Smooth muscle cell (in vitro differentiated cells): ENCODE measurements around the gene EXD2. TPM values are rescaled to one million over a fixed set of nuclear protein-coding genes. Genes with fewer than 3 reads are reported as not detected.
A peak's percentile ranks its signal among the peaks of the same experiment; 100 is the strongest.

ENCODE experiments used
- DNase-seq: peaks from one replicate; lab custom pipeline; 2025; ENCODE audit not compliant: unreplicated experiment; lab: John Stamatoyannopoulos, UW
- H2AFZ ChIP-seq: fragments of 200-600 bp; sonication (generic); 2 replicates; pipeline ENCODE4 v1.6.0; 2016; ENCODE audit warnings: antibody characterized with exemption, low read depth, mild to moderate bottlenecking
- H3F3A ChIP-seq: fragments of 200-600 bp; sonication (generic); 2 replicates; pipeline ENCODE4 v1.6.0; 2017; ENCODE audit warnings: antibody characterized with exemption, low read depth
- H3K27ac ChIP-seq: fragments of 200-600 bp; sonication (generic); 2 replicates; pipeline ENCODE4 v1.5.1; 2016; ENCODE audit warnings: low read depth, mild to moderate bottlenecking
- H3K27me3 ChIP-seq: fragments of 200-600 bp; sonication (generic); 2 replicates; pipeline ENCODE4 v1.6.1; 2016; ENCODE audit warnings: low read depth, mild to moderate bottlenecking
- H3K36me3 ChIP-seq: fragments of 200-600 bp; sonication (generic); 2 replicates; pipeline ENCODE4 v1.5.1; 2016; ENCODE audit warnings: low read depth
- H3K4me1 ChIP-seq: fragments of 200-600 bp; sonication (generic); 2 replicates; pipeline ENCODE4 v1.5.1; 2016; ENCODE audit warnings: low read depth
- H3K4me2 ChIP-seq: fragments of 200-600 bp; sonication (generic); 2 replicates; pipeline ENCODE4 v1.6.0; 2016; ENCODE audit warnings: mild to moderate bottlenecking
- H3K4me3 ChIP-seq: fragments of 200-600 bp; sonication (generic); 2 replicates; pipeline ENCODE4 v1.5.1; 2016; ENCODE audit warnings: mild to moderate bottlenecking
- H3K79me2 ChIP-seq: fragments of 200-600 bp; sonication (generic); 2 replicates; pipeline ENCODE4 v1.6.0; 2016; ENCODE audit warnings: low read depth, mild to moderate bottlenecking
- H3K9ac ChIP-seq: fragments of 200-600 bp; sonication (generic); 2 replicates; pipeline ENCODE4 v1.6.0; 2016; ENCODE audit warnings: low read depth
- H3K9me3 ChIP-seq: fragments of 200-600 bp; sonication (generic); replicated peaks from 2 replicates; pipeline ENCODE4 v1.5.1; 2016; ENCODE audit warnings: low read depth
- H4K20me1 ChIP-seq: fragments of 200-600 bp; sonication (generic); 2 replicates; pipeline ENCODE4 v1.6.0; 2016; ENCODE audit warnings: low read depth
- WGBS: methylation state at CpG from one replicate; pipeline ENCODE4 v1.1.7; 2016; ENCODE audit warnings: low lambda C conversion rate; 5-methylcytosine and 5-hydroxymethylcytosine counted together
- polyA plus RNA-seq: library from polyadenylated mRNA; unstranded; fragments of >200 nt; fragmentation: Nextera tagmentation; extraction: Ambion mirVana; gene quantifications from 2 replicates; pipeline ENCODE4 v1.2.1, GENCODE V29; 2016
- total RNA-seq: library from RNA; depleted of rRNA; stranded (reverse); fragments of >200 nt; gene quantifications from 2 replicates; pipeline ENCODE4 v1.2.3, GENCODE V29; 2014
- TF ChIP-seq, protein P1 (sequence below): fragments of 200-600 bp; sonication (generic); IDR thresholded peaks from 2 replicates; pipeline ENCODE4 v1.5.1; 2017; ENCODE audit warnings: borderline replicate concordance, mild to moderate bottlenecking, antibody characterized with exemption; ENCODE audit not compliant: insufficient read depth, poor library complexity, severe bottlenecking

Gene EXD2
- total and polyA plus RNA-seq, 2 experiments from 2014 or later, result 12.0 to 12.5 TPM

GRCh38 chr14:69260861-69261564 is 69.7 kb downstream of the EXD2 start:
- peak overlapping the region; percentile 68 for H3K4me3 ChIP-seq
- no peaks in the 10 kb centered on the region for H3K9me3 ChIP-seq
- H3K4me1 ChIP-seq, result peaks cover 11% of the 10 kb centered on the region
- no peak overlapping the region for H3K9ac ChIP-seq
- TF ChIP-seq, protein P1, sequence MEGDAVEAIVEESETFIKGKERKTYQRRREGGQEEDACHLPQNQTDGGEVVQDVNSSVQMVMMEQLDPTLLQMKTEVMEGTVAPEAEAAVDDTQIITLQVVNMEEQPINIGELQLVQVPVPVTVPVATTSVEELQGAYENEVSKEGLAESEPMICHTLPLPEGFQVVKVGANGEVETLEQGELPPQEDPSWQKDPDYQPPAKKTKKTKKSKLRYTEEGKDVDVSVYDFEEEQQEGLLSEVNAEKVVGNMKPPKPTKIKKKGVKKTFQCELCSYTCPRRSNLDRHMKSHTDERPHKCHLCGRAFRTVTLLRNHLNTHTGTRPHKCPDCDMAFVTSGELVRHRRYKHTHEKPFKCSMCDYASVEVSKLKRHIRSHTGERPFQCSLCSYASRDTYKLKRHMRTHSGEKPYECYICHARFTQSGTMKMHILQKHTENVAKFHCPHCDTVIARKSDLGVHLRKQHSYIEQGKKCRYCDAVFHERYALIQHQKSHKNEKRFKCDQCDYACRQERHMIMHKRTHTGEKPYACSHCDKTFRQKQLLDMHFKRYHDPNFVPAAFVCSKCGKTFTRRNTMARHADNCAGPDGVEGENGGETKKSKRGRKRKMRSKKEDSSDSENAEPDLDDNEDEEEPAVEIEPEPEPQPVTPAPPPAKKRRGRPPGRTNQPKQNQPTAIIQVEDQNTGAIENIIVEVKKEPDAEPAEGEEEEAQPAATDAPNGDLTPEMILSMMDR, result peak; percentile 49
- WGBS, result 2% methylated on average over 52 of the region's 64 CpGs
- no peak overlapping the region for H2AFZ ChIP-seq
- no peak for DNase-seq
- H3F3A ChIP-seq, result no peaks in the 10 kb centered on the region
- no peaks in the 10 kb centered on the region for H4K20me1 ChIP-seq
- no peaks in the 10 kb centered on the region for H3K79me2 ChIP-seq
- H3K4me2 ChIP-seq, result peak overlapping the region; percentile 99
- H3K36me3 ChIP-seq, result no peaks in the 10 kb centered on the region
- H3K27ac ChIP-seq, result no peak overlapping the region
- peaks cover 76% of the 10 kb centered on the region for H3K27me3 ChIP-seq

DNA sequence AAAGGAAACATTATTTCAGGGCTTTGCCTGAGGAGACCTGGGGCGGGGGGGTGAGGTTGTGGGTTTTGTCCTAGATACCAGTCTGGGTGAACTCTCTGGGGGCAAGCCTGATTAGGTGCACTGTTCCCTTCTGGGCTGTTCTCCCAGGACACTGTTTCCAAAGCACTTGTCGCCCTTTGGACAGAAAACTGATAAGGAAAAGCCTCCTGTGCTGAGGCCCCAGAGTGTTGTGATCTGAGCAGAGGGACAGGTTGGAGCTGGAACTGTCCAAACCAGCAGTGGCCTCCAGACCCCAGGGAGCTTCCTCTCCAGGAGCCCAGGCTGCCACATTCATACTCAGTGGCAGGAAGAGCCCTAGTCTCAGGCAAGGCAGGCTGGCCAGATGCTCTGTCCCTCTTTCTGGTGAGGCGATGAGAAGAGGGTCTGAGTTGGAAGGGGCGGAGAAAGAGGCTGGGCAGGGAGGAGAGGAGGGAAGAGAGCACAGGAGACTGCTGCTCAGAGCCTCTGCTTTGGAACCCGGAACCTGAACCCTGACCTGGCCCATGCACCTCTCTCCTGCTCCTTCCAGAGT is 70.5 kb downstream of the EXD2 start:
- H3K9ac ChIP-seq, result no peak overlapping the region
- no peaks in the 10 kb centered on the region for H3K79me2 ChIP-seq
- no peak overlapping the region for H3K4me2 ChIP-seq
- no peaks in the 10 kb centered on the region for H3K9me3 ChIP-seq
- WGBS, result 37% methylated on average over 5 of the region's 5 CpGs
- H3F3A ChIP-seq, result no peaks in the 10 kb centered on the region
- H3K27ac ChIP-seq, result no peak overlapping the region
- DNase-seq, result no peak
- H4K20me1 ChIP-seq, result no peaks in the 10 kb centered on the region
- no peak overlapping the region for H2AFZ ChIP-seq
- TF ChIP-seq, protein P1, result no peak
- H3K4me1 ChIP-seq, result peaks cover 11% of the 10 kb centered on the region
- peak overlapping the region; percentile 68 for H3K4me3 ChIP-seq
- H3K27me3 ChIP-seq, result peaks cover 68% of the 10 kb centered on the region
- H3K36me3 ChIP-seq, result no peaks in the 10 kb centered on the region

DNA sequence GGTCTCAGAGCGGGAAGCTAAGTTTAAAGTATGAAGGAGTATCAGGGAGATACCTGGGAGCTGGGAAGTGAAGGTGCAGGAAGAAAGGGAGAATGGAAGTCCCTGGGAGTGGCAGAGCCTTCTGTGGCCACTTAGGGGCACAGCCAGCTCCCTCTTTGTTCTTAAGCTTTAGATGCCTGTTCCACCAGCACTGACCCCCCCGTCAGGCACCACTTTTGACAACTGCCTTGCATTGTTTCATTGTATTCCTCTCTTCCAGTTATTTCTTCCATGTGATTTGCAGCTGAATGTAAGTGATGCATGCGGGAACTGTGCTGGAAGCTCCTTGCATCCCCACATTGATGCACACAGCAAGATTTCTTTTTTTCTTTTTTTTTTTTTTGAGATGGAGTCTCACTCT is 71.2 kb downstream of the EXD2 start:
- H3K27ac ChIP-seq, result no peak overlapping the region
- H3K4me2 ChIP-seq, result no peak overlapping the region
- peaks cover 2% of the 10 kb centered on the region for H3F3A ChIP-seq
- H3K9ac ChIP-seq, result no peak overlapping the region
- no peaks in the 10 kb centered on the region for H3K36me3 ChIP-seq
- peaks cover 11% of the 10 kb centered on the region for H3K4me1 ChIP-seq
- WGBS, result 60% methylated on average over 3 of the region's 3 CpGs
- peaks cover 61% of the 10 kb centered on the region for H3K27me3 ChIP-seq
- TF ChIP-seq, protein P1, result no peak
- no peaks in the 10 kb centered on the region for H3K79me2 ChIP-seq
- no peak for DNase-seq
- H4K20me1 ChIP-seq, result no peaks in the 10 kb centered on the region
- no peaks in the 10 kb centered on the region for H3K9me3 ChIP-seq
- no peak overlapping the region for H2AFZ ChIP-seq
- no peak overlapping the region for H3K4me3 ChIP-seq

DNA sequence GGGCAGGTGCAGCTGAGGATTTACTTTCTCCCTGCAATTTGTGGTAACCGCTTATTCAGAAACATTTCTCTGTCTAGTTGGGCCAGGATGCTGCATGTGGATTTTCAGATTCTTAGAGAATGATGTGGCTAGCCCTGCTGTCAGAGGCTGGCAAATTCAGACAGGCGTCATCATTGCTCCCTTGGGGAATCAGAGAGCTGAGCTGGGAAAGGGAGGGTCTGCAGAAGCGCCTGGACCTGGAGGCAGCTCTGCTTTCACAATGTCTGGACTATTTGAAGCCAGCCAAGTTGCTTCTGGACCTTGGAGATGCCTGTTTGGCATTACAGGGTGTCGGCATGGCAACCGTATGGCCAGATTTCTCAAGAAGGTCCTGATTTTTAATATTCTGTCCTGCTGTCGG is 72.1 kb downstream of the EXD2 start:
- TF ChIP-seq, protein P1, result no peak
- no peak overlapping the region for H3K27ac ChIP-seq
- peaks cover 11% of the 10 kb centered on the region for H3K4me1 ChIP-seq

More for the DNA sequence above, 72.1 kb downstream of the EXD2 start:
- H3K4me2 ChIP-seq, result no peak overlapping the region
- no peak for DNase-seq
- WGBS, result 69% methylated on average over 6 of the region's 6 CpGs
- no peak overlapping the region for H2AFZ ChIP-seq
- peaks cover 9% of the 10 kb centered on the region for H3F3A ChIP-seq
- no peak overlapping the region for H3K9ac ChIP-seq
- no peaks in the 10 kb centered on the region for H4K20me1 ChIP-seq
- no peaks in the 10 kb centered on the region for H3K36me3 ChIP-seq
- H3K4me3 ChIP-seq, result no peak overlapping the region
- peaks cover 53% of the 10 kb centered on the region for H3K27me3 ChIP-seq
- H3K9me3 ChIP-seq, result no peaks in the 10 kb centered on the region
- no peaks in the 10 kb centered on the region for H3K79me2 ChIP-seq
